NOMO-1 treated with dmso at 0.1 percent for 144 hours (cell line): ENCODE measurements around the gene IPCEF1.
"Not testable (repeated sequence)": the region's sequence is repeated elsewhere in the genome, so short reads cannot be mapped to it uniquely, and the experiment has no call there.

ENCODE experiments used
- DNase-seq: peaks from one replicate; lab custom pipeline; 2025; ENCODE audit not compliant: unreplicated experiment; lab: John Stamatoyannopoulos, UW

The IPCEF1 gene

DNA sequence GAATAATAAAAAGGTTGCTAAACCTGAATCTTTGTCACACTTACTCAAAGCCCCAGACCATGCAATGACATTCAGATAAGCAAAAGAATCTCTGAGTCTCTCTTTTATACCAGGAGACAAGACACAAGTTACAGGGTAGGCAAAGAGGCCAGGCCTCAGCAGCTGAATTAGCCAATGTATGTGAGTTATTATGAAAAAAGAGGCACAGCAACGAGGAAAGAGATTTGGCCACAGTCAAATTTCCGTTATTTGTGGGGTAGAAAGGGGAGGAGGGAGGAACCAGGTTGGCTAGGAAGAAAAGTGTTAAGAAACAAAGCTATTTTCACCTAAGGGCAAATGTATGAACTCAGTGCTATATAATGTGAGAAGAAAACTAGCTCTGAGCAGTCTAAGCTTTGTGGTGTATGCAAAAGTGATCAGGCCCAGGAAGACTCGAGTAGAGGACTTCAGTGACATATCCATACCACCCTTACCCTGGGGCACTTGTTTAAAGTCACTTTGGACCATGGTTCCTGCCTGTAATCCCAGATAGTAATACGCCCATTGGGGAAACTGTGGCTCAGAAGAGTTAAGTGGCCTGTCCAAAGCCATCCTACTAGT, 19.1 kb downstream of the IPCEF1 start:
- DNase-seq: no peak

DNA sequence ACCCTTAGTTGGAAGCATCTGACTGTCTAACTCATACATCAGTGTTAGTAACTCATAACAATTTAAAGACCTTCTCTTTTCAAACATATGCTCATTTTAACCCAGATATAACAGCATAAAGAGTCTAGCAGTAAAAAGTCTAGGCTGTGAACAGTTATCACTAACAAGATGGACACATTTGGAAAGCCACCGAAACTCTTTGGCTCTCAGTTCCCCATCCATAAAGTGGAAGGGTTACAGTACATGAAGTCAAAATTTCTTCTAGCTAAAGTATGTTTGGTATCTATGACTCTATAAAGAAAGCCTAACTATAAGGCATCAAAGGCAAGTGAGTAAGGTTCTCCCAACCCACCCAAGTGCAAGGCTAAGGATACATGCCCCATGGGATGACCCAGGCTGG, 22.5 kb downstream of the IPCEF1 start:
- not testable (repeated sequence) for DNase-seq

DNA sequence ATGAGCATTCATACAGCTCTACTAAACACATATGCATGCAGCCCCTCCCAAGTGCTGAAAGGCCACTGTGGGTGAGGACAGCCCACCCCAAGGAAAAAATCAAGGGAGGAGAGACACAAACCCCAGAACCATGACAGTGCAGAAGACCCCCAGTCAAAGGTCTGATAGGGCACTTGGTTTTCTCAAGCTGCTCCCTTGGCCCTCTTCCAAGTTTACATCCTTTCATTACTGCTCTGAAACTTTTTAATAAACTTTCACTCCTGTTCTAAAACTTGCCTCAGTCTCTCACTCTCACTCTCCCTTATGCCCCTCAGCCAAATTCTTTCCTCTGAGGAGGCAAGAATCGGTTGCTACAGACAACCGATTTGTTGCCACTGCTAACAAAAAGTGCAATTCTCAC, 24.9 kb downstream of the IPCEF1 start:
- DNase-seq: no peak

DNA sequence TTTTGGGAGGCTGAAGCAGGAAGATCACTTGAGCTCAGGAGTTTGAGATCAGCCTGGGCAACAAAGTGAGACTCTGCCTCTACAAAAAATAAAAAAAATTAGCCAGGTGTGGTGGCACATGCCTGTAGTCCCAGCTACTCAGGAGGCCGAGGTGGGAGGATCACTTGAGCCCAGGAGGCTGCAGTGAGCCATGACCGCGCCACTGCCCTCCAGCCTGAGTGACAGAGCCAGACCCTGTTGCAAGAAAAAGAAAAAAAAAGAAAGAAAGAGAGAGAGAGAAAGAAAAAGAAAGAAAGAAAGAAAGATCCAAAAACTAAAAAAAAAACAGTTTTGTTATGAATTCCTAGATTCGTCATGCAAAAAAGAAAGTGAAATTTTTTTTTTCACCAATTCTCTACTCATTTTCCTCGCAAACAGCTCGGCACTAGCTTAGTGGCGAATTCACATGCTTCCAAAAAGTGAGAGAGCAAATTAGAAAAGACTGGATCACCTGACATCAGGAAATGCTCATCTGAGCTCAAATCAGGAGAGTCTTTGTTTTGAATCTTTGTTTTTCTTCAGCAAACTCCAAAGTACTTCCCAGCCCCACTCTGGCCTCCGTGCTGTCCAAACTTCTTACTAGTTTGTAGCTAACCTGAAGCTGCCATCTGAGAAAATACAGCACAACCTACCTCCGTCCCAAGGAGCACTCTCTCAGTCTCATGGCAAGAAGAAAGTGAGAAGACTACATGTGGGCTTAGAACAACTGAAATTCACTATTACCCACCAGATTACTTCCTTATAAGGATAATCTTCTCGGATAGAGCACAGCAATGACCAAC, 27.0 kb downstream of the IPCEF1 start:
- DNase-seq: no peak

DNA sequence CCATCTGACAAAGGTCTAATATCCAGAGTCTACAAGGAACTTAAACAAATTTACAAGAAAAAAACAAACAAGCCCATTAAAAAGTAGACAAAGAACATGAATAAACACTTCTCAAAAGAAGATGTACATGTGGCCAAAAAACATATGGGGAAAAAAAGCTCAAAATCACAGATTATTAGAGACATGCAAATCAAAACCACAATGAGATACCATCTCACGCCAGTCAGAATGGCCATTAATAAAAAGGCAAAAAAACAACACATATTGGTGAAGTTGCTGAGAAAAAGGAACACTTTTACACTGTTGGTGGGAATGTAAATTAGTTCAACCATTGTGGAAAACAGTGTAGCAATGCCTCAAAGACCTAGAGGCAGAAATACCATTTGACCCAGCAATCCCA, 29.3 kb downstream of the IPCEF1 start:
- DNase-seq: not testable (repeated sequence)

DNA sequence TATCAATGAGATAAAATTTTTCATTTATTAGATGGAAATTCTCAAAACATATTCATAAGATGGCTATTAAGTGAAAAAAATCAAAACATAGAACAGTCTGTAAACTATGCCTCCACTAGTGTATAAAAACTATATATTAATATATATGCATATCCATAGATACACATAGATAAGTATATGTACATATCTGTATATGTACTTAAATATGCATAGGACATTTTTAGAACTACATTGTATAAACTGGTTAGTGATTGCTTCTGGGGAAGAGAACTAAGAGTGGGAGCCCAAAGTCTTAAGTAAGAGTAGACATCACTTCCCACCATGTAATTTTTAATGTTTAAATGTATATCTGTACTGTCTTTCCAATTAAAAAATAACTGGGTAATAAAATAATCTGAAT, 31.5 kb downstream of the IPCEF1 start:
- DNase-seq: no peak

DNA sequence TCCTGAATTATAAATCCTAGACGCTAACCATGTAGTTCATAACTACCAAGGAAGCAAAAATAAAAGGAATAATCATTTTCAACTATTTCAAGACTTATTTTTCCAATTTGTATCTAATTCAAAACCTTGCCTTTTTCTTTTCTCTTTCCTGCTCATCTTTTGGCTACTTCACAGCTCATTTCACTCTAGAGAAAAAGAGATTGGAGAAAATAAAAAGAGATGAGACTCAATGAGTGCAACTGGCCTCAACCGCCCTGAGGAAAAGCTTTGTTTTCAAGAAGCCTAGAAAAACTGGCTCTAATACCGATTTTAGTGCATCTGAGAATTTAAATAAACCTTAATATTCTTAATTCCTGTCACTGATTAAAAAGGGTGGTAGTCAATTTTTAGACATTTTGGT, 36.4 kb downstream of the IPCEF1 start:
- DNase-seq: no peak

DNA sequence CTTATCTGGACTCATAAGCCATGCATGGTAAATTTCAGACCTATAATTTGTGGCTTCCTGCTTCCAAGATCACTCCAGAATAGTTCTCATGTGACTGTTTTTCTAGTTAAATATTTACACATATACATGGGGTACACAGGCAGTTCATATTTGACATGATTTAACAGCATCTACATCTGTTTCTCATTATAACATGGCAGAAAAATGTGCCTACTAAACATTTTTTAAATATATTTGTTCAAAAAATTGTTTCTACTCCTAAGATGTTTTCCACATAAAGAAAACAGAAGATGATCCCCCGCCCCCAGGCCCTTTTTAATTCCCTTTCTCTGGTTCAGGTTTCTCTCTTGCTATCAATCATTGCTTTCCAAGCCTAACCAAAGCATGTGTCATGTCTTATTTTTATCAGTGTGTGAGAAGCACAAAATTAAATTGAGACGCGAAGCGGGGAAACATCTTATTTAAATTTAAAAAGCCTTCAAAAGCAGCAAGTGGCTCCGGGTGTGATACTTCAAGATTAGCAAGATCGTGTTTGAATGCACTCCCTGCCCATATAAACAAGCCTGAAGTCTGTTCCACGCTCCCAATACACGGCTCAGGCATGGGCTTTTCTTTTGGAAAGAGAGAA, 37.3 kb downstream of the IPCEF1 start:
- DNase-seq: no peak

DNA sequence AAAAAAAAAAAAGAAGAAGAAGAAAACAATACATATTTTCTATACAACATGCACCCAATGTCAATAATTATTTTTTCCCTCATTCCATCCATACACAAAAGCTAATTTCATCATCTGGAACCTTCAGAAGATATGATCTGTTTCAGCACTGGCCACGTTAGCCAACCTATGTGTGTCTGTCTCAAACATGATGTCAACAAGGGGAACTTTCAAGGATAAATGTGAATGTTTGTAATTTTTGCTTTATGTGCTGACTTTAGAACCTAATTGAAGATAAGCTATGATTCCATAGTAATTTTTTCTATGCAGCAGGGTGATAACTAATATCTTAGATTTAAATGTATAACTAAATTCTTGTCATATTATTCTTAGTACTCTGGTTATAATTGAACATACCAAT, 37.9 kb downstream of the IPCEF1 start:
- no peak for DNase-seq

DNA sequence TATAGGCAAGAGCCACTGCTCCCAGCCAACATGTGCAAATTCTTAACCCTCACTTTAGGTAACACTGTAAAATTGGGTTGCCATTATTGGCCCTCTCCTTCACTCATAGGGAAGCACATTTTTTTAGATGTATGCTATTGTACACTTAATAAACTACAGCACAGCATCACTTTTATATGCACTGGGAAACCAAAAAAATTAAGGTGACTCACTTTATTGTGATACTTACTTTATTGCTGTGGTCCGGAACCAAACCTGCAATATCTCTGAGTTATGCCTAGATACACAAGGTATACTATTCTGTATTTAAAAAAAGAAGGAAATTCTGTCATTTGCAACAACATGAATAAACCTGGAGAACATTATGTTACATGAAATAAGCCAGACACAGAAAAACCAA, 40.5 kb downstream of the IPCEF1 start:
- DNase-seq: no peak

DNA sequence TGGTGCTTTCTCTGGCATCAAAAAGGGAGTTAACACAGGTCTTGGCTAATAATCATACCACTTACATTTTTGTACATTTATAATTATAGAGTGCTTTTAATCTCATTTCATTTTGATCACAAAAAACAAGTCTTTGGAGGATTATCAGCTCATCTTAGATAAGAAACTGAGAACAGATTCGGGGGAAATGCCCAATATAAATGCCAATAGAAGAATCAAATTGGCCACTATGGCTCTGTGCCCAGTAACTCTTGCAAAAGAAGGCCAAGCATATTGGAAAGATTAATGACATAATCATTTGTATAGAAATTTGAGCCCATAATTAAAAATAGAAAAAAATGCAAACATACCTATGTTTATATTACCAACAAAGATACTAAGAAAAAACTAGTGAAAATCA, 42.5 kb downstream of the IPCEF1 start:
- DNase-seq: no peak

DNA sequence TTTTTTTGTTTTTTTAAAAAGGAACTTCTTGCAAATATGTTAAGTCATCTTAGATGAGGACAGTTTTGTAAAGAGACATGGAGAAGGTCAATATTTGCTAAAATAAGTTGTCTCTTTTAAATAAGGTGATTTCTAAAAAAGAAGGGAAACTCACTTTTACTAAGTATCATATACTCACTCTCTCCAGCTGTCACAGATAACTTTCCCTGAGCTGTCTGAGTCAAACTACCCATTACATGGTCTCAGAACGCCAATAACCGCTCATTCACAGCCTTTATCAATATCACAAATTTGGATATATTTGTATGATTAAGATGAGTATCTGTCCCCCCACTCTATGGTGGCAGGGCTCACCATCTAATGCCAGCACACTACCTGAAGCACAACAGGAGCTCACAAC, 47.6 kb downstream of the IPCEF1 start:
- no peak for DNase-seq

DNA sequence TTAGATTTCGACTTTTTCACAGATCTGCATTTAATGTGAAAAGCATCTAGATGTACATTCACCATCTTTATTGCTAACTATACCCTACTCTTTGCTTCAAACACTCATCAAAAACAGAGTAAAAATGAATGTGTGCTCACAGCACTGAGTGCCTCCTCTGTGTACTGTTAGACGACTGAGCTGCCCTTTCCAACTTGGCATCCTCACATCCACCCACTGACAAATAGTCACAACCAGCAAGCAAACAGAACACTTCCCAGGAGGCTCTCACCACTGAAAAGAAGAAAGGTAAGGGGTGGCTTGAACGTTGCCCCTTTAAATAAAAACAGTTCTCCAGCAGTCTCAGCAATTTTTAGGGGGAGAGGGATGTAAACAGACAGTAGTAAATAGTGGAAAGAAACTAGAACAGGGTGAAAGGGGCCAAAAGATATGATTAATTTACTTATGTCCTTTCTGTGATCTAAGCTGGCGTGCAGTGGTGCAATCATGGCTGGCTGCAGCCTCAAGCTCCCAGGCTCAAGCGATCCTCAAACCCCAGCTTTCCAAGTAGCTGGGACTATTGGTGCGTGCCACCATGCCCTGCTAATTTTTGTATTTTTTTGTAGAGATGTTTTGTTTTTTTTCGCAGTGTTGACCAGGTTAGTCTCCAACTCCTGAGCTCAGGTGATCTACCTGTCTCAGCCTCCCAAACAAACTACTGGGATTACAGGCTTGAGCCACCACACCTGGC, 48.7 kb downstream of the IPCEF1 start:
- DNase-seq: no peak

DNA sequence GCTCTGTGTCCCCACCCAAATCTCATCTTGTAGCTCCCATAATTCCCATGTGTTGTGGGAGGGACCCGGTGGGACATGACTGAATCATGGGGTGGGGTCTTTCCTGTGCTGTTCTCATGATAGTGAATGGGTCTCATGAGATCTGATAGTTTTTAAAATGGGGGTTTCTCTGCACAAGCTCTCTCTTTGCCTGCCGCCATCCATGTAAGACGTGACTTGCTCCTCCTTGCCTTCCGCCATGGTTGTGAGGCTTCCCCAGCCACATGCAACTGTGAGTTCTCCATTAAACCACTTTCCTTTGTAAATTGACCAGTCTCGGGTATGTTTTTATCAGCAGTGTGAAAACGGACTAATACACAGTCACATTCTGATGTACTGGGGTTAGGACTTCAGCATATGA, 49.5 kb downstream of the IPCEF1 start:
- not testable (repeated sequence) for DNase-seq

DNA sequence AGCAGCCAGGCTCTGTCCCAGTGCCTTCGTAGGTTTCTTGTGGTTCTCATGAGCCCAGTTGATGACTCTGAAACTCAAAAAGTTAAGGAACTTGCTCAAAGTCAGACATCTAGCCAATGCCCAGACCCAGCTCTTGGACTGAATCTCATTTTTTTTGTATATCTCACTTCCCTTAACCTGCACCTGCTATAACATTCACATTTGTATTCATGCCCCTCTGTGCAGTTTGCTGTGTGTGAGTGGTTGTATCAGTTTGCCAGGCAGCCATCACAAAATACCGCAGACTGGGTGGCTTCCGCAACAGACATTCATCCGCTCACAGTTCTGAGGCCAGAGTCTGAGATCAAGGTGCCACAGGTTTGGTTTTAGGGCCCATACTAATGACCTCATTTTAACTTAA, 49.9 kb downstream of the IPCEF1 start:
- DNase-seq: no peak

DNA sequence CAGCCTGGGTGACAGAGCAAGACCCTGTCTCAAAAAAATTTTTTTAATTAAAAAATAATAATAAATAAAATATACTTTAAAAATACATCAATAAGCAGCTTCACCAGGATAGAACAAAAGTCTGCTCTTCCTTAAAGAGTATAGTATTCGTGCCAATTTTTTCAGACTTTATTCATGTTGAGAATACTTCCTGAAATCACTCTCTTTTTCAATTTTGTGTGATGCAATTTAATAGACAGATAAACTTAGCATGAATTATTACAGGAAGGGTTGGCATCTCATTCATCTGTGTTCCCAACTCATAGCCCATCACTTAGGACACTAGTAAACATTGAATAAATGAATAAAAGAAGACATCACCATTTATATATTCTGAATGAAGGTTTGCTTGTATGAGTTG, 52.4 kb downstream of the IPCEF1 start:
- no peak for DNase-seq

DNA sequence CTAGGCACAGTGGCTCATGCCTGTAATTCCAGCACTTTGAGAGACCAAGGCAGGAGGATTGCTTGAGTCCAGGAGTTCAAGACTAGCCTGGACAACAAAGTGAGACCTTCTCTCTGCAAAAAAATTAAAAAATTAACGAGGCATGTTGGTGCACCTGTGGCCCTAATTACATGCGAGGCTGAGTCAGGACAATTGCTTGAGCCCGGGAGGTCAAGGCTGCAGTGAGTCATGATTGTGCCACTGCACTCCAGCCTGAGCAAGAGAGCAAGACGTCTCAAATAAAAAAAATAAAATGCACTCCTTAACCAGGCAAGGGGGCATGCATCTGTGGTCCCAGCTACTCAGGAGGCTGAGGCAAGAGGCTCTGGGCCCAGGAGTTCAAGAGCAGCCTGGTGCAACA, 53.0 kb downstream of the IPCEF1 start:
- peak; percentile 35 for DNase-seq

DNA sequence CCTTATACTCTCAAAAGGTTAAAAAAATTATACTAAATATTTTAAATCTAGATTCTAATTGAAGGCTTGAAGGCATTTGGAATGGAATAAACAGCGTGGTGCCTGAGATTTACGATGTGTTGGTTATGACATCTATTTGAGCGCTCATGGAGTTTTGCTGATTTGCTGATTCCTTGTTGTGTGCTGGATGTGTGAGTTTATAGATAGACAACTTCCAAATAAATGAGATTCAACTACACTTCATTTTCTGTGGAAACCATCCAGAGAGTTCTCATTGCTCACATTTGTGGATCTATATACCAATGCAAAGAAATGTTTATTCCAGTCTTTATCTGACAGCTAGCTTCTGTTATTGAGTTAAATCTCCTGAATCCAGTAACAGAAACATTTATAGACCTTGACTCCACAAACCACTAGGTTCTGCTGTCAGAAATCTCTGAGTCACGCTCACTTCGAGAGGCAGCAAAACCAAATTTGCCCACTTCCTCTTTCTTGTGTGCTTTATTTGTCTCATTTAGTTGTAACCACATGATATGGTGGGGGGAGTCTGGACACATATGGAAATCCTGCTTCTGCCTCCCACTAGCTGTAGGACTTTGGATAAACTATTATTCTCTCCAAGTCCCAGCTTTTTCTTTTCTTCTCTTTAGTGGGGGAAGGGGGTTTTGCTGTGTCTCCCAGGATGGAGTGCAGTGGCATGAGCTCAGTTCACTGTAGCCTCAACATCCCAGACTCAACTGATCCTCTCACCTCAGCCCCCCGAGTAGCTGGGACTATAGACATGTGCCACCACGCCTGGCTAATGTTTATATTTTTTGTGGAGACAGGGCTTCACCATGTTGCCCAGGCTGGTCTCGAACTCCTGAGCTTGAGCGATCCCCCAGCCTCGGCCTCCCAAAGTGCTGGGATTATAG, 54.5 kb downstream of the IPCEF1 start:
- DNase-seq: peak; percentile 88

DNA sequence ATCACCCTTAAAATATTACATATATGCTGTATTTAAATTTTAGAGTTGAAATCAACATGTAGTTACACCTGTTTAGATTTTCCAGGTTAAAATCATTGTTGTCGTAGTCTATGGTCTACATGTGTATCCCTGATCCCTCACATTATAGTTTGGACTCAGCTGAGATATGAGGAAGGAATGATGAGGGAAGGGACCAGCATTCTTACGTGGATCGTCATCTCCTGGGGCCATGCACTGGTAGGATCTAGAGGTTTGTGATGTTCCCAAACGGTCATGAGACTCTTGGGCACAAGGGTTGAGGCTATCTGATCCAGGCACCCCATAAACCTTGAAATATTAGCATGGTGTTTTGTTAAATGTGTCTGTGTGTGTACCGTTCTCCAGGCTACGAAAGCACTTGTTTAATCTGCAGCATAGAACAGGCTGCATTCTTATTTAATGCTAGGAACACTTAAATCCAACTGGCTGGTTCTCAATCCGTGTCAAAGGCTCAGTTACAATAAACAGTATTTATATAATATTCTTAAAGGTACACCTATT, 55.4 kb downstream of the IPCEF1 start:
- no peak for DNase-seq

DNA sequence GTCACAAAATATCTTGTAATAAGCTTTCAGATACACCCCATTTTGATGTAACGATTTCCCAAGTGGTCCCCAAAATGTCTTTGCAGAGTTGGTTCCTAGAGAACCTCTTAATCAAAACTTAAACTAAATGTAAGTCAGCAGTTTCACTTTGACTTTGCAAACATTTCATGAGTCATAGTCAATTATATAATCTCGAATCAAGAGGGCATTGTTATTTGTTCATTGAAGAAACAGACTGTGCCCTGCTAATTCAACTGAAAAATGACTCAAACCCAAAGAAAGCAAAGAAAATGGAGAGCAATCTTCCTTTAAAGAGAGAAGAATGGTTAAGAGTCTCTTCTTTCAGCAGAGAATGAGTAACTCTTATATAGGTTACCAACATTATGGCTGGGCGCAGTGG, 58.3 kb downstream of the IPCEF1 start:
- no peak for DNase-seq
